ENCODE measurements around the gene CTAG2. TPM values are rescaled to one million over a fixed set of nuclear protein-coding genes. Genes with fewer than 3 reads are reported as not detected.

Gene CTAG2
- total RNA-seq, 2 donors from 2014 or later: not detected

DNA sequence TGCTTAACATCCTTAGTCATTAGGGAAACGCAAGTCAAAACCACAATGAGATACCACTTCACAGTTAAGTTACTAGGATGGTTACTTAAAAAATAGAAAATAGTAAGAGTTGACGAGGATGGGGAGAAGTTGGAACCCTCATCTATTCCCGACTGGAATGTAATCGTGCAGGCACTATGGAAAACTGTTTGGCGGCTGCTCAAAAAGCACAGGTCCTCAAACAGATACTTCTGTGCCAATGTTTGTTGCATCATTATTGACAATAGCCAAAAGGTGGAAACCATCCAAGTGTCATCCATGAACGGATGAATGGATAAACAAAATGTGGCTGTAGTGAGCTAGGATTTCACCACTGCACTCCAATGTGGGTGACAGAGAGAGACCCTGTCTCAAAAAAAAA, 46.0 kb downstream of the CTAG2 start:
- DNase-seq (ENCODE audit: low spot score) (no peak), ATAC-seq (ENCODE audit: insufficient number of reproducible peaks, low FRiP score, low read depth) (no peak)
- peaks cover 0 to 11% of the 10 kb centered on the region in 2 donors for H3K4me1 ChIP-seq (ENCODE audit: control insufficient read depth in 1 of 2, low read depth in 2 of 2)
- H3K27me3 ChIP-seq (replicated peaks; ENCODE audit: insufficient read depth): no peaks in the 10 kb centered on the region
- no peaks in the 10 kb centered on the region for H3K9me3 ChIP-seq
- H3K36me3 ChIP-seq: no peaks in the 10 kb centered on the region
- TF ChIP-seq, protein P1, sequence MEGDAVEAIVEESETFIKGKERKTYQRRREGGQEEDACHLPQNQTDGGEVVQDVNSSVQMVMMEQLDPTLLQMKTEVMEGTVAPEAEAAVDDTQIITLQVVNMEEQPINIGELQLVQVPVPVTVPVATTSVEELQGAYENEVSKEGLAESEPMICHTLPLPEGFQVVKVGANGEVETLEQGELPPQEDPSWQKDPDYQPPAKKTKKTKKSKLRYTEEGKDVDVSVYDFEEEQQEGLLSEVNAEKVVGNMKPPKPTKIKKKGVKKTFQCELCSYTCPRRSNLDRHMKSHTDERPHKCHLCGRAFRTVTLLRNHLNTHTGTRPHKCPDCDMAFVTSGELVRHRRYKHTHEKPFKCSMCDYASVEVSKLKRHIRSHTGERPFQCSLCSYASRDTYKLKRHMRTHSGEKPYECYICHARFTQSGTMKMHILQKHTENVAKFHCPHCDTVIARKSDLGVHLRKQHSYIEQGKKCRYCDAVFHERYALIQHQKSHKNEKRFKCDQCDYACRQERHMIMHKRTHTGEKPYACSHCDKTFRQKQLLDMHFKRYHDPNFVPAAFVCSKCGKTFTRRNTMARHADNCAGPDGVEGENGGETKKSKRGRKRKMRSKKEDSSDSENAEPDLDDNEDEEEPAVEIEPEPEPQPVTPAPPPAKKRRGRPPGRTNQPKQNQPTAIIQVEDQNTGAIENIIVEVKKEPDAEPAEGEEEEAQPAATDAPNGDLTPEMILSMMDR (IDR thresholded peaks at IDR 0.05): no peak
- no peak overlapping the region for H3K27ac ChIP-seq
- no peak overlapping the region for H3K4me3 ChIP-seq

- no peak for DNase-seq (ENCODE audit: low spot score)
- no peak for ATAC-seq (ENCODE audit: insufficient number of reproducible peaks, low FRiP score, low read depth)
- TF ChIP-seq, protein P1 (IDR thresholded peaks at IDR 0.05): no peak
- H3K27ac ChIP-seq: no peak overlapping the region
- H3K36me3 ChIP-seq: no peaks in the 10 kb centered on the region
- H3K27me3 ChIP-seq (replicated peaks; ENCODE audit: insufficient read depth): no peaks in the 10 kb centered on the region
- H3K4me1 ChIP-seq (ENCODE audit: control insufficient read depth in 1 of 2, low read depth in 2 of 2): peaks cover 0 to 11% of the 10 kb centered on the region in 2 donors
- H3K4me3 ChIP-seq: no peak overlapping the region
- H3K9me3 ChIP-seq: no peaks in the 10 kb centered on the region
Measured at GRCh38 chrX:154605566-154605965, 47.8 kb downstream of the CTAG2 start.

GRCh38 chrX:154603438-154604430, 49.6 kb downstream of the CTAG2 start:
- peak; percentile 43 for ATAC-seq (ENCODE audit: insufficient number of reproducible peaks, low FRiP score, low read depth)
- peak overlapping the region in 1 of 2 donors; percentile 35 for H3K27ac ChIP-seq
- DNase-seq (ENCODE audit: low spot score): no peak

DNA sequence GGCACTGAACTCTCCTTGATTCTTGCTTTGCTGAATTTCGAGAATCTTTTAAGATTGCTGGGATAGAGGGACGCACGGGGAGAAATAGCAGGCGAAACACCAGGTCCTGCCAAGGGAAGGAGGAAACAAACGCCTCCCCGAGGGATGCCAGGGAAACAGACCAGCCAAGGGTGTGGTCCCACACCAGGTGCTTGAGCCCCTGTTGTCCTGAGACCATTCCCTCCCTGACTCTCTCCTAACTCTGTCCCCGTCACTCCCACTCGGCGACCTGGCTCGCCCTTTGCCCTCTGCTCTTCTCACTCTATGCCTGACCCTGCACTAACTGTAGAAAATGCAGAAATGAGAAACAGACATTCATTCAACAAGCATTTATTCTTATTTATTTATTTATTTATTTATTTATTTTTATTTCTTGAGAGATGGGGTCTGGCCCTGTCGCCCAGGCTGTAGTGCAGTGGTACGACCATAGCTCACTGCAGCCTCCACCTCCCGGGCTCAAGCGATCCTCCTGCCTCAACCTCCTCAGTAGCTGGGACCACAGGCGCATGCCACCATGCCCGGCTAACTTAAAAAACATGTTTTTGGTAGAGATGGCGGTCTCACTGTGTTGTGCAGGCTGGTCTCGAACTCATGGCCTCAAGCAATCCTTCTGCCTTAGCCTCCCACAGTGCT, 50.5 kb downstream of the CTAG2 start:
- DNase-seq (ENCODE audit: low spot score) (no peak), ATAC-seq (ENCODE audit: insufficient number of reproducible peaks, low FRiP score, low read depth) (no peak)
- Histone ChIP-seq H3K4me3 (no peak overlapping the region), H3K9me3 (no peaks in the 10 kb centered on the region), H3K27me3 (replicated peaks; ENCODE audit: insufficient read depth) (no peaks in the 10 kb centered on the region), H3K36me3 (no peaks in the 10 kb centered on the region), H3K4me1 (ENCODE audit: control insufficient read depth in 1 of 2, low read depth in 2 of 2) (peaks cover 0 to 11% of the 10 kb centered on the region in 2 donors), H3K27ac (peak overlapping the region in 1 of 2 donors; percentile 35)
- TF ChIP-seq, protein P1 (IDR thresholded peaks at IDR 0.05): no peak

More at GRCh38 chrX:154603438-154604430, 49.6 kb downstream of the CTAG2 start:
- TF ChIP-seq, protein P1 (IDR thresholded peaks at IDR 0.05): no peak
- Histone ChIP-seq H3K9me3 (no peaks in the 10 kb centered on the region), H3K36me3 (no peaks in the 10 kb centered on the region), H3K27me3 (replicated peaks; ENCODE audit: insufficient read depth) (no peaks in the 10 kb centered on the region), H3K4me1 (ENCODE audit: control insufficient read depth in 1 of 2, low read depth in 2 of 2) (peaks cover 0 to 11% of the 10 kb centered on the region in 2 donors), H3K4me3 (no peak overlapping the region)

- DNase-seq (ENCODE audit: low spot score): no peak
- no peak overlapping the region for H3K27ac ChIP-seq
- ATAC-seq (ENCODE audit: insufficient number of reproducible peaks, low FRiP score, low read depth): no peak
- H3K4me1 ChIP-seq (ENCODE audit: control insufficient read depth in 1 of 2, low read depth in 2 of 2): peaks cover 0 to 11% of the 10 kb centered on the region in 2 donors
- no peaks in the 10 kb centered on the region for H3K9me3 ChIP-seq
- TF ChIP-seq, protein P1 (IDR thresholded peaks at IDR 0.05): no peak
- H3K36me3 ChIP-seq: no peaks in the 10 kb centered on the region
- H3K27me3 ChIP-seq (replicated peaks; ENCODE audit: insufficient read depth): no peaks in the 10 kb centered on the region
- H3K4me3 ChIP-seq: no peak overlapping the region
Measured at GRCh38 chrX:154602226-154602625, 51.2 kb downstream of the CTAG2 start.
